ENCODE measurements around the gene HERPUD2.

DNA sequence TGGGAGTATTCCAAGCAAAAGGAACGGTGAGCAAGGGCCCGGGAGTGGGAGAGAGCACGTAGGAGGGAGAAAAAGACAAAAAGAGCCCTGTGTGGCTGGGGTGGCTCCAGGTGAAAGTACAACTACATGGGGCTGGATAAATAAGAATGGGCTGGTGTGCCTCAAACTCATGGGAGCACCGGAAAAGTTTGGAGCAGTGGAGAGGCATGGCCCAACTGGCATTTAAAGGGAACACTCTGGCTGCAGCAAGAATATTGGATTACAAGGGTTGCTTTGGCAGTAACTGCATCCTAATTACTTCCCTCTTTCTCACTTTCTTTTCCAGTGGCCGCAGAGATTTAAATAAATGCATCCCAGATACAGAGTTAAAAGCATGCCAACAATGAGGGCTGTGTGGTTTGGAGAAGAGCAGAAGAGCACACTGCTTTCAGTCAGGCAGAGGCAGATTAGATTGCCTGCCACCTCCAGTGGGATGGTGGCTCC, 39.1 kb upstream of the HERPUD2 start:
- TF ChIP-seq, protein P1, sequence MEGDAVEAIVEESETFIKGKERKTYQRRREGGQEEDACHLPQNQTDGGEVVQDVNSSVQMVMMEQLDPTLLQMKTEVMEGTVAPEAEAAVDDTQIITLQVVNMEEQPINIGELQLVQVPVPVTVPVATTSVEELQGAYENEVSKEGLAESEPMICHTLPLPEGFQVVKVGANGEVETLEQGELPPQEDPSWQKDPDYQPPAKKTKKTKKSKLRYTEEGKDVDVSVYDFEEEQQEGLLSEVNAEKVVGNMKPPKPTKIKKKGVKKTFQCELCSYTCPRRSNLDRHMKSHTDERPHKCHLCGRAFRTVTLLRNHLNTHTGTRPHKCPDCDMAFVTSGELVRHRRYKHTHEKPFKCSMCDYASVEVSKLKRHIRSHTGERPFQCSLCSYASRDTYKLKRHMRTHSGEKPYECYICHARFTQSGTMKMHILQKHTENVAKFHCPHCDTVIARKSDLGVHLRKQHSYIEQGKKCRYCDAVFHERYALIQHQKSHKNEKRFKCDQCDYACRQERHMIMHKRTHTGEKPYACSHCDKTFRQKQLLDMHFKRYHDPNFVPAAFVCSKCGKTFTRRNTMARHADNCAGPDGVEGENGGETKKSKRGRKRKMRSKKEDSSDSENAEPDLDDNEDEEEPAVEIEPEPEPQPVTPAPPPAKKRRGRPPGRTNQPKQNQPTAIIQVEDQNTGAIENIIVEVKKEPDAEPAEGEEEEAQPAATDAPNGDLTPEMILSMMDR (conservative IDR thresholded peaks at IDR 0.05; ENCODE audit: low read depth, low read length), result no peak
- TF ChIP-seq MAFK (IDR thresholded peaks at IDR 0.05; ENCODE audit: low read depth, low read length) (no peak), NFE2L2 (IDR thresholded peaks at IDR 0.05; ENCODE audit: low read depth, low read length) (no peak), RCOR1 (IDR thresholded peaks at IDR 0.05; ENCODE audit: insufficient replicate concordance, low read length) (no peak), POLR2A (IDR thresholded peaks at IDR 0.05; ENCODE audit: low read depth, low read length) (no peak), MAZ (IDR thresholded peaks at IDR 0.05; ENCODE audit: borderline replicate concordance, low read depth, low read length) (no peak)
- TF ChIP-seq, protein P2, sequence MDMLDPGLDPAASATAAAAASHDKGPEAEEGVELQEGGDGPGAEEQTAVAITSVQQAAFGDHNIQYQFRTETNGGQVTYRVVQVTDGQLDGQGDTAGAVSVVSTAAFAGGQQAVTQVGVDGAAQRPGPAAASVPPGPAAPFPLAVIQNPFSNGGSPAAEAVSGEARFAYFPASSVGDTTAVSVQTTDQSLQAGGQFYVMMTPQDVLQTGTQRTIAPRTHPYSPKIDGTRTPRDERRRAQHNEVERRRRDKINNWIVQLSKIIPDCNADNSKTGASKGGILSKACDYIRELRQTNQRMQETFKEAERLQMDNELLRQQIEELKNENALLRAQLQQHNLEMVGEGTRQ (IDR thresholded peaks at IDR 0.05; ENCODE audit: low read depth, low read length), result no peak
